SJSA1 (cell line): Measurements from ENCODE around the gene ZFYVE1. TPM values are rescaled to one million over a fixed set of nuclear protein-coding genes. Genes with fewer than 3 reads are reported as not detected.

Experiments used
- DNase-seq, 2 experiments: peaks; one replicate each; pipeline ENCODE4 v3.0.0-alpha.2; 2015 to 2020; ENCODE audit warnings: low spot score in 2 of 2, low read depth in 1 of 2
- H3K27ac ChIP-seq: fragments of 250-450 bp; sonication (Bioruptor Pico); 2 replicates; pipeline ENCODE4 v1.5.1; 2020; ENCODE audit warnings: mild to moderate bottlenecking, moderate library complexity
- H3K27me3 ChIP-seq: fragments of 250-450 bp; sonication (Bioruptor Pico); replicated peaks from 2 replicates; pipeline ENCODE4 v1.5.1; 2020; ENCODE audit warnings: mild to moderate bottlenecking, moderate library complexity
- H3K36me3 ChIP-seq: fragments of 250-450 bp; sonication (Bioruptor Pico); 2 replicates; pipeline ENCODE4 v1.5.1; 2020; ENCODE audit warnings: mild to moderate bottlenecking
- H3K4me1 ChIP-seq: fragments of 250-450 bp; sonication (Bioruptor Pico); replicated peaks from 2 replicates; pipeline ENCODE4 v1.6.1; 2021; ENCODE audit warnings: mild to moderate bottlenecking
- H3K4me3 ChIP-seq: fragments of 250-450 bp; sonication (Bioruptor Pico); 2 replicates; pipeline ENCODE4 v1.5.1; 2020; ENCODE audit warnings: mild to moderate bottlenecking
- H3K9me3 ChIP-seq: fragments of 250-450 bp; sonication (Bioruptor Pico); replicated peaks from 2 replicates; pipeline ENCODE4 v1.5.1; 2020; ENCODE audit warnings: mild to moderate bottlenecking
- total RNA-seq: library from RNA; depleted of rRNA; stranded (reverse); fragments of >200 nt; shearing (Covaris generic); gene quantifications from 2 replicates; pipeline ENCODE4 v1.2.3, GENCODE V29; 2014; rRNA removed

ZFYVE1 gene
- total RNA-seq, 1 experiment from 2014 or later = 6.6 TPM

DNA sequence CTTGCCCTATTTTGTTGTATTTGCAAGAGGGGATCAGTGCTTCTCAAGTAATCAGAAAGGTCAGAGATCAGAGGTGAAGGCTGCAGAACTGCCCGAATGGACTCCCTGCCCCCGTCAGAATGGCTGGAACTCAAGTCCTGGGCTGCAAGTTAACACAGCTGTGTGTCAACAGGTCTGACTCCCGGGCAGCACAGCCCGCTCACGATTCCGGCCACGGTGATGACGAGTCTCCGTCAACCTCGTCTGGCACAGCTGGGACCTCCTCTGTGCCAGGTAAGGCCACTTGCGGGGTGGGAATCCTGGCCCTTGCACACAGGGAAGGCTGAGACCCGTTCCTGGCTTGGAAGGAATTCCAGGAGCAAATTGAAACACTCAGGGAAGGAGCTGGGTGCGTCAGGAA lies 87.3 kb downstream of the ZFYVE1 start:
- DNase-seq = no peak
- no peak overlapping the region for H3K4me3 ChIP-seq
- H3K27ac ChIP-seq = no peak overlapping the region
- H3K36me3 ChIP-seq = peaks cover 47% of the 10 kb centered on the region
- H3K27me3 ChIP-seq = no peaks in the 10 kb centered on the region
- no peaks in the 10 kb centered on the region for H3K9me3 ChIP-seq
- H3K4me1 ChIP-seq = no peaks in the 10 kb centered on the region

DNA sequence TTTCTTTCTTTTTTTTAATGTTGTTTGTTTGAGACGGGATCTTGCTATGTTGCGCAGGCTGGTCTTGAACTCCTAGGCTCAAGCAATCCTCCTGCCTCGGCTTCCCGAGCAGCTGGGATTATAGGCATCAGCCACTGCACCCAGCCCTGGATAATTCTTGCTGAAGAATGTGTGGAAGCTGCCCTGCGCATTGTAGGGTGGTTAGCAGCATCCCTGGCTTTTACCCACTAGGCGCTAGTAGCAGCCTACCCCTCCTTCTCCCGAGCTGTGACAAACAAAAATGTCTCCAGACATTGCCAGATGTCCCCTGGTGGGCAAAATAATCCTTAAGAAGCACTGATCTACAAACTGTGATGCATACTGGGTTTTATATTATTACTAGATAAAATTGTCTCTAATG lies 94.0 kb downstream of the ZFYVE1 start:
- Histone ChIP-seq H3K4me3 (no peak overlapping the region), H3K27ac (no peak overlapping the region), H3K27me3 (no peaks in the 10 kb centered on the region)

DNA sequence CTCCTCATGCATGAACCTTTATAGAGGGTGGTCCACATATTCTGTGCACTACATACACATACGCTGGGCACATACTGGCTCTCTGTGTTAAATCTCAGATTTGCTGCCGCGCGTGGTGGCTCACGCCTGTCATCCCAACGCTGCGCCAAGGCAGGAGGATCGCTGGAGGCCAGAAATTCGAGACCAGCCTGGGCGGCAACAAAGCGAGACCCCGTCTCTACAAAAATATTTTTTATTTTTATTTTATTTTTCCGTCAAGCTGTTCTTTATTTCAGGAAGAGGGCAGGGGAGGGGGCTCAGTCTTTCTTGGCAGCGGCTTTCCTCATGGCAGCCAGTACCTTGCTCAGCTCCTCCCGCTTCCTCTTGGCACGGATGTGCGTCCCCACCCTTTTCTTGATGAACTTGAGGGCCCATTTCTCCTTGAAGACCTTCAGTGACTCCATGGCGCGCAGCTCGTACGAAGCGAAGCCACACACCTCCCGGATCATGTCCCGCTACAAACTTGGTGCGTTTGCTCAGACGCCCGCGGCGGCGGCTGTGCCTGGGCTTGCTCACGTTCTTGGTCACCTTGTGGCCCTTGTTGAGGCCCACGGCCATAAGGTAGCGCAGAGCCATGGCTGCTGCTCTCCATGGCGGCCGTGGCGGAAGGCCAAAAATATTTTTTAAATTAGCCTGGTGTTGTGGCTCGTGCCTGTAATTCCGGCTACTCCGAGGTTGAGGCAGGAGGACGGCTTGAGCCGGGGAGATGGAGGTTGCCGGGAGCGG lies 97.4 kb downstream of the ZFYVE1 start:
- no peak overlapping the region for H3K4me3 ChIP-seq

More for the DNA sequence above, 94.0 kb downstream of the ZFYVE1 start:
- DNase-seq = no peak
- peaks cover 1% of the 10 kb centered on the region for H3K36me3 ChIP-seq
- H3K9me3 ChIP-seq = no peaks in the 10 kb centered on the region
- no peaks in the 10 kb centered on the region for H3K4me1 ChIP-seq

DNA sequence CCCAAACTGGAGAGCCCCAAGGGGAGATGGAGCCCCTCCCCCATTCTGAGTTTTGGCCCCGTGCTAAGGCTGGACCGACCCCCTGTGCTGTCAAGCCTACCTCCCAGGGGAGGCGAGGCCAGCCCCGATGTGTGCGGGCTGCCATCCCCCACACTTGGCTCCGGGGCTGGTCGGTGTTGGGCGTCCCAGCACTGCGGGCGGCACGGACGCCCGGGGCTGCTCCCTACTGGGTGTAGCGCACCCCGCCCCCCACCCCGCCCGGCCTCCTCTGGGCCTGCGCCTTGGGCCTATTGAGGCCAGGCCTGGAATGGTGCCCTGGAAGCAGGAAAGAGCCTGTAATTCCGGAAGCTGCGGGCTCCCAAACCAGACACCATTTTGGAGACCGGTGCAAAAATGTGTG lies 98.0 kb downstream of the ZFYVE1 start:
- H3K27me3 ChIP-seq = no peaks in the 10 kb centered on the region
- peaks cover 6% of the 10 kb centered on the region for H3K36me3 ChIP-seq
- H3K4me3 ChIP-seq = no peak overlapping the region
- peaks cover 10% of the 10 kb centered on the region for H3K4me1 ChIP-seq
- no peak for DNase-seq
- no peaks in the 10 kb centered on the region for H3K9me3 ChIP-seq
- no peak overlapping the region for H3K27ac ChIP-seq

More for the DNA sequence above, 97.4 kb downstream of the ZFYVE1 start:
- Histone ChIP-seq H3K36me3 (peaks cover 6% of the 10 kb centered on the region), H3K4me1 (peaks cover 10% of the 10 kb centered on the region), H3K27ac (no peak overlapping the region), H3K27me3 (no peaks in the 10 kb centered on the region), H3K9me3 (no peaks in the 10 kb centered on the region)
- DNase-seq = no peak

- peaks cover 16% of the 10 kb centered on the region for H3K4me1 ChIP-seq
- DNase-seq = peak; percentile 90 to 97
- no peaks in the 10 kb centered on the region for H3K27me3 ChIP-seq
- H3K4me3 ChIP-seq = peak within 1 kb of the TSS; percentile 82
- peak within 1 kb of the TSS; percentile 79 for H3K27ac ChIP-seq
- H3K36me3 ChIP-seq = peaks cover 6% of the 10 kb centered on the region
- H3K9me3 ChIP-seq = no peaks in the 10 kb centered on the region
These were observed 100.4 kb downstream of the ZFYVE1 start, which contains the start of gene DCAF4 for GRCh38 chr14:72926292-72927028. DCAF4 (plus strand) TSS chr14:72926464; CDS start chr14:72937979, 11,515 bp downstream.

GRCh38 chr14:72925815-72926291 lies 101.1 kb downstream of the ZFYVE1 start:
- peaks cover 22% of the 10 kb centered on the region for H3K4me1 ChIP-seq
- no peaks in the 10 kb centered on the region for H3K9me3 ChIP-seq
- DNase-seq = no peak
- peaks cover 6% of the 10 kb centered on the region for H3K36me3 ChIP-seq
- H3K27me3 ChIP-seq = no peaks in the 10 kb centered on the region
- H3K27ac ChIP-seq = no peak overlapping the region
- H3K4me3 ChIP-seq = peak overlapping the region; percentile 82

GRCh38 chr14:72925171-72925759 lies 101.6 kb downstream of the ZFYVE1 start:
- Histone ChIP-seq H3K4me1 (peaks cover 23% of the 10 kb centered on the region), H3K9me3 (no peaks in the 10 kb centered on the region), H3K27ac (no peak overlapping the region), H3K36me3 (peaks cover 6% of the 10 kb centered on the region), H3K4me3 (no peak overlapping the region; the same call in 1 of the 2 replicates), H3K27me3 (no peaks in the 10 kb centered on the region)
- no peak for DNase-seq

DNA sequence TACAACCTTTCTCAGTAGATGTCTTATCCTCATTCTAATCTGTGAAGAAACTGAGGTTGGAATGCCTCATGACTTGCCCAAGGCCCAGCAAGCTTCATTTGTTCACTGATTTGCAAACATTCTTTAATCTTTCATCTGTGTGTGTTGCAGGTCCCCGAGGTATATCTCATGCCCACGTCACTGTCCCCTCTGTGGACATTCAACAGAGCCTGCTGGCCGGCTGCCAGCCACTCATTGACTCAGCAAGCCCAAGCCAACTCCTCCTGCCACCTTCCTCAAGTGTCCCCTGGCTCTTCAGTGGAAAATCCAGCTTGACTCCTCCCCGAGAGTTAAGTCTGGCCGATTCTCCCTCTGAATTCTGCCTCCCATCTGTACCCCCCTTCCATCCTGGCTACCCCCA lies 102.6 kb downstream of the ZFYVE1 start:
- Histone ChIP-seq H3K4me1 (peaks cover 23% of the 10 kb centered on the region), H3K36me3 (peaks cover 6% of the 10 kb centered on the region), H3K27me3 (no peaks in the 10 kb centered on the region), H3K9me3 (no peaks in the 10 kb centered on the region), H3K4me3 (no peak overlapping the region), H3K27ac (no peak overlapping the region)
- DNase-seq = no peak

- Histone ChIP-seq H3K4me3 (no peak overlapping the region), H3K27me3 (no peaks in the 10 kb centered on the region), H3K4me1 (peaks cover 21% of the 10 kb centered on the region), H3K9me3 (no peaks in the 10 kb centered on the region), H3K36me3 (peaks cover 2% of the 10 kb centered on the region), H3K27ac (no peak overlapping the region)
- DNase-seq = peak in 1 of 2 experiments; percentile 15
These were observed 105.5 kb downstream of the ZFYVE1 start for GRCh38 chr14:72921396-72921795.

GRCh38 chr14:72920008-72920407 lies 106.9 kb downstream of the ZFYVE1 start:
- no peak for DNase-seq
- Histone ChIP-seq H3K4me3 (no peak overlapping the region), H3K27me3 (no peaks in the 10 kb centered on the region), H3K36me3 (no peaks in the 10 kb centered on the region), H3K4me1 (peaks cover 23% of the 10 kb centered on the region), H3K27ac (no peak overlapping the region), H3K9me3 (no peaks in the 10 kb centered on the region)

Other genes starting within 250 kb of the ZFYVE1 start
- 0.53 and 2.1 TPM in 2 replicates for gene DPF3, start 133.0 kb downstream of the ZFYVE1 start, total RNA-seq
- 14.4 and 24.2 TPM in 2 replicates for gene DCAF4, start 100.6 kb downstream of the ZFYVE1 start, total RNA-seq
- gene RBM25, start 31.4 kb upstream of the ZFYVE1 start, total RNA-seq = 30.0 and 31.8 TPM in 2 replicates
- gene PSEN1, start 109.4 kb upstream of the ZFYVE1 start, total RNA-seq = 23.5 and 26.2 TPM in 2 replicates
- 0.38 and 2.4 TPM in 2 replicates for gene PAPLN, start 210.4 kb upstream of the ZFYVE1 start, total RNA-seq